ENCODE results near the gene AGMO.

DNA sequence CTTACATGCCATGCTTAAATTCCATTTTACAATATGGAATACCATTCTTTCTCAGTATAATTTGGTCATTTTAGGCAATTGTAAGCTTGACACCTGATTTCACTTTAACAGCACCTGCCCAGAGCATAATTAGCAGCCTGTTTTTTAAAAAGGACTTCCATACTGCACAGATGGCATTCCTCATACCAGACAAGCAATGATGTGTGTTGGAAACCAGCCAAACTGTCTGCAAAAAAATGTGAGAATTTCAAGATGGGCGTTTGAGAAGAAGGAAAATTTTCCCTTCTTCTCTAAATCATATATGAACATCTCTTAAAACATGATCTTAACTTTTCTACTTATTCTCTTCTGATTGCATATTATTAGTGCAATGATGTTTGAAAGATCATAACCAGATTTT lies 40.4 kb upstream of the AGMO start:
- TF ChIP-seq CTCF (IDR thresholded peaks at IDR 0.05) (no peak), POLR2A (IDR thresholded peaks at IDR 0.05) (no peak)
